Stimulated activated CD8-positive, alpha-beta memory T cell treated with anti-CD3 and anti-CD28 coated beads, Interleukin-12 subunit alpha, Interleukin-12 subunit beta, amount 100 ng/mL, for 4 hours (primary cell): Measurements from ENCODE around the gene RAI1.

ENCODE experiments used
- DNase-seq: peaks from one replicate; pipeline ENCODE4 v3.0.0-alpha.2; 2020; ENCODE audit warnings: low read depth

RAI1 gene

GRCh38 chr17:17847118-17847689 lies 165.9 kb downstream of the RAI1 start:
- DNase-seq: no peak

- no peak for DNase-seq
Measured at GRCh38 chr17:17847726-17848125, 166.5 kb downstream of the RAI1 start.

- DNase-seq: no peak
Measured at GRCh38 chr17:17848311-17849082, 167.2 kb downstream of the RAI1 start.

- peak; percentile 71 for DNase-seq
Measured at GRCh38 chr17:17849147-17849820, 168.0 kb downstream of the RAI1 start.

GRCh38 chr17:17849845-17850373 lies 168.7 kb downstream of the RAI1 start:
- DNase-seq: peak; percentile 37

- DNase-seq: no peak
Measured at GRCh38 chr17:17851103-17852002, 170.1 kb downstream of the RAI1 start.

- DNase-seq: no peak
Measured at GRCh38 chr17:17852930-17853329, 171.7 kb downstream of the RAI1 start.

- no peak for DNase-seq
Measured at GRCh38 chr17:17853811-17854447, 172.7 kb downstream of the RAI1 start.

GRCh38 chr17:17855976-17856375 lies 174.7 kb downstream of the RAI1 start:
- no peak for DNase-seq

- no peak for DNase-seq
Measured at GRCh38 chr17:17856386-17856785, 175.1 kb downstream of the RAI1 start.

GRCh38 chr17:17857496-17857895 lies 176.2 kb downstream of the RAI1 start:
- DNase-seq: no peak

GRCh38 chr17:17859909-17860765 lies 178.9 kb downstream of the RAI1 start:
- peak; percentile 49 for DNase-seq

GRCh38 chr17:17860766-17861107 lies 179.5 kb downstream of the RAI1 start:
- no peak for DNase-seq
